Heart left ventricle (tissue), 13 donors: ENCODE results near the gene HNRNPCL4.
"Not testable (repeated sequence)": the region's sequence is repeated elsewhere in the genome, so short reads cannot be mapped to it uniquely, and the experiment has no call there.

Experiments used
- POLR2A ChIP-seq, 2 donors: fragments of 450-650 bp; IDR thresholded peaks; one replicate each; pipeline ENCODE4 v1.6.1; 2017; ENCODE audit warnings: antibody characterized with exemption in 2 of 2, mild to moderate bottlenecking in 2 of 2, moderate library complexity in 2 of 2
- TF ChIP-seq, protein P1 (sequence below), 12 donors: fragments of 200-600 bp; sonication (generic) in 4 of 12; IDR thresholded peaks; one replicate each; pipeline versions ENCODE4 v1.5.0 to v1.8.0; 2018 to 2022; ENCODE audit warnings: antibody characterized with exemption in 12 of 12, mild to moderate bottlenecking in 5 of 12
- donor health status: ischemic (EF 13 %, LVEDD 7.1; RV severe dilation, severe dysfunction).
- donor health status: DM: no; HTN: yes; CAD: no.
- donor health status: DM: no; HTN: no; CAD: no.
- donor health status: ischemic (EF 25% LVEDD 6.9; RV normal size, moderate dysfunction).
- donor health status: ischemic (EF 25% LVEDD 5.7; RV mildly dilated, moderate dysfunction).
- donor health status: ischemic (EF 35%, LVEDD 5.7; RV mildly dilated, moderate dysfunction).
- donor health status: nonischemic (EF 11% LVEDD 7.7; RV severe dilation, severe dysfunction).
- donor health status: DM: yes; HTN: yes; CAD: no.
- donor health status: PGD.
- donor health status: ischemic (EF 29% LVEDD 5.4; RV normal size, mild dysfunction).
- donor health status: nonischemic (EF 23%, LVEDD 6.1; RV moderate dilation, normal function).

DNA sequence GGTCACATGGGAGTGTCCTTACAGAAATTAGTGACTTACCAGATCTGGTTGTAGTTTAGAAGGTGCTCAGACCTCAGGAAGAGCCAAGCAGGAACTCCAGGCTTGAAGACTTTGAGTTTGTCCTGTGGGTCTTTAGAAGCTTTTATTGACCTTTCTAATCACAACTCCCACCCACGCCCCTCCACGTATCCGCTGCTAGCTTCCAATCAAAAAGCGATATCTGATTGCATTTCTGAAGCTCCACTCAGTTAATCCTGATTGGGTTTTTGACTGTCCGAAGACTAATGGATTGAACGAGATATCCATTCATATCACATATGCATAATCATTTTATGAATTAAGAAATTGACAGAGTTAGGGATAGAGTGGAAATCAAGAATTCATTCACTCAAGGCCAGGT lies 48.7 kb downstream of the HNRNPCL4 start, which contains the start of gene HNRNPCL2:
- TF ChIP-seq POLR2A (IDR thresholded peaks at IDR 0.05) = not testable (repeated sequence)
- TF ChIP-seq, protein P1, sequence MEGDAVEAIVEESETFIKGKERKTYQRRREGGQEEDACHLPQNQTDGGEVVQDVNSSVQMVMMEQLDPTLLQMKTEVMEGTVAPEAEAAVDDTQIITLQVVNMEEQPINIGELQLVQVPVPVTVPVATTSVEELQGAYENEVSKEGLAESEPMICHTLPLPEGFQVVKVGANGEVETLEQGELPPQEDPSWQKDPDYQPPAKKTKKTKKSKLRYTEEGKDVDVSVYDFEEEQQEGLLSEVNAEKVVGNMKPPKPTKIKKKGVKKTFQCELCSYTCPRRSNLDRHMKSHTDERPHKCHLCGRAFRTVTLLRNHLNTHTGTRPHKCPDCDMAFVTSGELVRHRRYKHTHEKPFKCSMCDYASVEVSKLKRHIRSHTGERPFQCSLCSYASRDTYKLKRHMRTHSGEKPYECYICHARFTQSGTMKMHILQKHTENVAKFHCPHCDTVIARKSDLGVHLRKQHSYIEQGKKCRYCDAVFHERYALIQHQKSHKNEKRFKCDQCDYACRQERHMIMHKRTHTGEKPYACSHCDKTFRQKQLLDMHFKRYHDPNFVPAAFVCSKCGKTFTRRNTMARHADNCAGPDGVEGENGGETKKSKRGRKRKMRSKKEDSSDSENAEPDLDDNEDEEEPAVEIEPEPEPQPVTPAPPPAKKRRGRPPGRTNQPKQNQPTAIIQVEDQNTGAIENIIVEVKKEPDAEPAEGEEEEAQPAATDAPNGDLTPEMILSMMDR (IDR thresholded peaks at IDR 0.05) = not testable (repeated sequence)
